ENCODE results near the gene YBX3.
A peak's percentile ranks its signal among the peaks of the same experiment; 100 is the strongest.

DNA sequence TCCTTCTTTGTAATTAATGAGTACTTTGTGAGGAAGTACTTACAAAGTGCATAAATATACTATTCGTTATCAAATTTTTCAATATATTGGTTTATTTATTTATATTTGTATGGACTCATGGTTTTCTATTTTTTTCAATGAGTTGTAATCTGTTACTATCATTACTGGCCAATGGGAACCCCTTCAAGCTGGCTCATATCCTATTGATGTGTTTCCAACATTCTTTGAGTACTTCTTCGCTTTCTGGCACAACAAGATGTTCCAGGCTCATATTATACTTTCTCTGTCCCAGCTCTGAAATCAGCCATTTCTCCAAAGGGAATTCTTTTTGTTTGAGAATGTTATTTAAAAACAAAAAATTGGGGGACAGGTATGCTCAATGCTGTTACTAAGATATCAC lies 17.5 kb downstream of the YBX3 start:
- TF ChIP-seq, protein P1, sequence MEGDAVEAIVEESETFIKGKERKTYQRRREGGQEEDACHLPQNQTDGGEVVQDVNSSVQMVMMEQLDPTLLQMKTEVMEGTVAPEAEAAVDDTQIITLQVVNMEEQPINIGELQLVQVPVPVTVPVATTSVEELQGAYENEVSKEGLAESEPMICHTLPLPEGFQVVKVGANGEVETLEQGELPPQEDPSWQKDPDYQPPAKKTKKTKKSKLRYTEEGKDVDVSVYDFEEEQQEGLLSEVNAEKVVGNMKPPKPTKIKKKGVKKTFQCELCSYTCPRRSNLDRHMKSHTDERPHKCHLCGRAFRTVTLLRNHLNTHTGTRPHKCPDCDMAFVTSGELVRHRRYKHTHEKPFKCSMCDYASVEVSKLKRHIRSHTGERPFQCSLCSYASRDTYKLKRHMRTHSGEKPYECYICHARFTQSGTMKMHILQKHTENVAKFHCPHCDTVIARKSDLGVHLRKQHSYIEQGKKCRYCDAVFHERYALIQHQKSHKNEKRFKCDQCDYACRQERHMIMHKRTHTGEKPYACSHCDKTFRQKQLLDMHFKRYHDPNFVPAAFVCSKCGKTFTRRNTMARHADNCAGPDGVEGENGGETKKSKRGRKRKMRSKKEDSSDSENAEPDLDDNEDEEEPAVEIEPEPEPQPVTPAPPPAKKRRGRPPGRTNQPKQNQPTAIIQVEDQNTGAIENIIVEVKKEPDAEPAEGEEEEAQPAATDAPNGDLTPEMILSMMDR (IDR thresholded peaks at IDR 0.05): no peak
- TF ChIP-seq POLR2A (IDR thresholded peaks at IDR 0.05; ENCODE audit: low read depth) (no peak), POLR2AphosphoS5 (IDR thresholded peaks at IDR 0.05) (peak in 1 of 2 donors; percentile 22), EP300 (IDR thresholded peaks at IDR 0.05) (no peak)

Data from esophagus muscularis mucosa (tissue), 4 donors.